Measurements from ENCODE around the gene ACOT13.
"Not testable (repeated sequence)": the region's sequence is repeated elsewhere in the genome, so short reads cannot be mapped to it uniquely, and the experiment has no call there.

Gene ACOT13

GRCh38 chr6:24663189-24663588, 3.7 kb upstream of the ACOT13 start:
- DNase-seq, result no peak

GRCh38 chr6:24664046-24664987, 2.6 kb upstream of the ACOT13 start:
- no peak for DNase-seq

GRCh38 chr6:24666097-24666640, 708 bp upstream of the ACOT13 start:
- peak in 1 of 2 donors; percentile 50 for DNase-seq

GRCh38 chr6:24667378-24667803, 514 bp downstream of the ACOT13 start:
- no peak for DNase-seq

GRCh38 chr6:24668066-24668996, 1.5 kb downstream of the ACOT13 start:
- not testable (repeated sequence) for DNase-seq

- DNase-seq, result no peak
These were observed 2.1 kb downstream of the ACOT13 start for GRCh38 chr6:24668997-24669361.

GRCh38 chr6:24670492-24670891, 3.6 kb downstream of the ACOT13 start:
- DNase-seq, result not testable (repeated sequence)

- not testable (repeated sequence) for DNase-seq
These were observed 4.2 kb downstream of the ACOT13 start for GRCh38 chr6:24671077-24671476.

- DNase-seq, result no peak
These were observed 5.8 kb downstream of the ACOT13 start for GRCh38 chr6:24672620-24673182.

GRCh38 chr6:24673625-24674024, 6.7 kb downstream of the ACOT13 start:
- no peak for DNase-seq

GRCh38 chr6:24678792-24679352, 12.0 kb downstream of the ACOT13 start:
- not testable (repeated sequence) for DNase-seq

- no peak for DNase-seq
These were observed 13.7 kb downstream of the ACOT13 start for GRCh38 chr6:24680582-24680981.

- no peak for DNase-seq
These were observed 16.7 kb downstream of the ACOT13 start for GRCh38 chr6:24683297-24684296.

- no peak for DNase-seq
These were observed 19.5 kb downstream of the ACOT13 start for GRCh38 chr6:24686408-24686807.

GRCh38 chr6:24686946-24687345, 20.1 kb downstream of the ACOT13 start:
- no peak for DNase-seq

- no peak for DNase-seq
These were observed 23.1 kb downstream of the ACOT13 start for GRCh38 chr6:24689964-24690363.

GRCh38 chr6:24690593-24690992, 23.7 kb downstream of the ACOT13 start:
- DNase-seq, result no peak

- DNase-seq, result no peak
These were observed 24.7 kb downstream of the ACOT13 start for GRCh38 chr6:24691550-24691949.

- DNase-seq, result no peak
These were observed 25.1 kb downstream of the ACOT13 start for GRCh38 chr6:24692003-24692402.

GRCh38 chr6:24692415-24692814, 25.5 kb downstream of the ACOT13 start:
- no peak for DNase-seq

All from stimulated activated CD4-positive, alpha-beta T cell treated with anti-CD3 and anti-CD28 coated beads, Interleukin-2, amount 100 ng/mL, for 24 hours (primary cell).